Ovary (tissue), 3 donors: ENCODE measurements around the gene KLF3.

Experiments
- POLR2A ChIP-seq: fragments of 450-650 bp; IDR thresholded peaks from one replicate; pipeline ENCODE4 v1.6.1; 2017; ENCODE audit warnings: antibody characterized with exemption, mild to moderate bottlenecking, moderate library complexity
- TF ChIP-seq, protein P1 (sequence below), 3 donors: fragments of 450-650 bp in 2 of 3; fragments of 200-600 bp in 1 of 3; IDR thresholded peaks; one replicate each; pipeline versions ENCODE4 v1.5.1 to v1.8.0; 2016 to 2022; ENCODE audit warnings: antibody characterized with exemption in 3 of 3, mild to moderate bottlenecking in 1 of 3
- donor health status: DM: no; HTN: no; CAD: no.

DNA sequence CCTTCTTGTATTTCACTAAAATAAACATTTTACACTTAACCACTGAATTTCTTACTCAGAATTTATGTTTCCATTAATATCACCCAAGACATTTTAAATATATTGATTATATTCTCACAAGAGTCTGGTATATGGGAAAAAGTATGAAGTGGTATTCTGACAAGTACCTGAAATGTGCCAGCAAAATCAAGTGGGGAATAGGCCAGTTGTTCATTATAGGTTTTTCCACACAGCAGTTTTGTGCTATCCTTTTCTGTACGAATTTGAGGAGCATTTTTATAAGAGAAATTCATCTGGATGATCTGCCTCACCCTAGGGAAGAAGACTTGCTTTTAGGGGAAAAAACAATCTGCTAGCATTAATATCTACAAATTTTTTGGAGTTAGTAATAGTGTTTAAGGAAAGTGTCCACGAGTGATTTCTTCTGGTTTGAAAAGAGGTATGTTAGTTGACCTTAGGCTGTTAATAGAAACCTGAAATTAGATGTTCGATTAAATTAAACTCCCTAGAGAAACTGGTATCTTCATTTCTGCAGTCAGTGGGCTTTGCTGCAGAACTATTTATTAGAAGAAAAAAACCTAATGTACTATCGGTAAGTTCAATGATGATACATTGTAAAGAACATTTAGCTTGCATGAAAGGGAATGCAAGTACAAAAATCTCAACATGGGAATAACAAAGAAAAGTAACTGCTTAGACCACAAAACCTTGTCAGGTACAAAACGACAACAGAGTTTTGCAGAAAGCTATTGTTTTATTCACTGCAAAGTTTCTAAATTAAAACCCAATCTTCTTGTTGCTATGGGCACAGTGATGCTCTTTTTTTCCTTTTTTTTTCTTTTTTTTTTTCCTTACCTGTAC is 1.8 kb downstream of the KLF3 start:
- TF ChIP-seq, protein P1, sequence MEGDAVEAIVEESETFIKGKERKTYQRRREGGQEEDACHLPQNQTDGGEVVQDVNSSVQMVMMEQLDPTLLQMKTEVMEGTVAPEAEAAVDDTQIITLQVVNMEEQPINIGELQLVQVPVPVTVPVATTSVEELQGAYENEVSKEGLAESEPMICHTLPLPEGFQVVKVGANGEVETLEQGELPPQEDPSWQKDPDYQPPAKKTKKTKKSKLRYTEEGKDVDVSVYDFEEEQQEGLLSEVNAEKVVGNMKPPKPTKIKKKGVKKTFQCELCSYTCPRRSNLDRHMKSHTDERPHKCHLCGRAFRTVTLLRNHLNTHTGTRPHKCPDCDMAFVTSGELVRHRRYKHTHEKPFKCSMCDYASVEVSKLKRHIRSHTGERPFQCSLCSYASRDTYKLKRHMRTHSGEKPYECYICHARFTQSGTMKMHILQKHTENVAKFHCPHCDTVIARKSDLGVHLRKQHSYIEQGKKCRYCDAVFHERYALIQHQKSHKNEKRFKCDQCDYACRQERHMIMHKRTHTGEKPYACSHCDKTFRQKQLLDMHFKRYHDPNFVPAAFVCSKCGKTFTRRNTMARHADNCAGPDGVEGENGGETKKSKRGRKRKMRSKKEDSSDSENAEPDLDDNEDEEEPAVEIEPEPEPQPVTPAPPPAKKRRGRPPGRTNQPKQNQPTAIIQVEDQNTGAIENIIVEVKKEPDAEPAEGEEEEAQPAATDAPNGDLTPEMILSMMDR (IDR thresholded peaks at IDR 0.05) = no peak
- TF ChIP-seq POLR2A = no peak
